Activated CD4-positive, alpha-beta T cell treated with anti-CD3 and anti-CD28 coated beads, Interleukin-2, amount 50 U/mL, for 24 hours (primary cell): ENCODE data around the gene RPS6KA5.
"Not testable (repeated sequence)": the region's sequence is repeated elsewhere in the genome, so short reads cannot be mapped to it uniquely, and the experiment has no call there.

Experiments used
- DNase-seq, 2 donors: peaks; one replicate each; pipeline ENCODE4 v3.0.0-alpha.2; 2020; ENCODE audit warnings: low read depth in 1 of 2, low spot score in 1 of 2

RPS6KA5 gene

DNA sequence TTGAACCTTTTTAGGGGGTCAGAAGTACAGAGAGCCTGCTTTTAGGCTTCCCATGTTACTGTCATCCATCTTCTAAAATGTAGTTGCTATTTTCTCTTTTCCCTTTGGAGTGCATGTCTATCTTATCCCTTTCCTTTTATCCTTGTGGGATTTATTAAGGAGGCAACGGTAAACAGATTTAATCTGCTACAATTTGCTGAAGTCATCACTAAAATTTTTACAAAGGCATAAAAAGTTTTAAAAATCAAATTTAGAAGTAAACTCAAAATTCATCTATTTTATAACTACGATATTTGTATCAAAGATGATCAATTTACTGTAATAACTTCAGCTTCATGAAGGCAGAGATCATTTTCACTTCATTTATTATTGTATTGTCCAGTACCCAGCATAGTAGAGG lies 118.7 kb downstream of the RPS6KA5 start:
- DNase-seq = no peak

GRCh38 chr14:90940318-90940962 lies 120.0 kb downstream of the RPS6KA5 start:
- DNase-seq = no peak

- DNase-seq = not testable (repeated sequence)
Measured at GRCh38 chr14:90939252-90939795, 121.1 kb downstream of the RPS6KA5 start.

DNA sequence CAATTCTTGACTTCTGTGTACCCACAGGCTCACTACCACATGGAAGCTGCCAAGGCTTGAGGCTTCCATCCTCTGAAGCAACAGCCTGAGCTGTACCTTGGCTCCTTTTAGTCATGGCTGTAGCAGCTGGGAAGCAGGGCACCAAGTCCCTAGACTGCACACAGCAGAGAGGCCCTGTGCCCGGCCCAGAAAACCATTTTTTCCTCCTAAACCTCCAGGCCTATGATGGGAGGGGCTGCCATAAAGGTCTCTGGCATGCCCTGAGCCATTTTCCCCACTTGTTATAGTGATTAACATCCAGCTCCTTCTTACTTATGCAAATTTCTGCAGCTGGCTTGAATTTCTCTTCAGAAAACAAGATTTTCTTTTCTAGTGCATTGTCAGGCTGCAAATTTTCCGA lies 121.8 kb downstream of the RPS6KA5 start:
- DNase-seq = no peak

GRCh38 chr14:90936757-90937440 lies 123.5 kb downstream of the RPS6KA5 start:
- no peak for DNase-seq

GRCh38 chr14:90924621-90925340 lies 135.7 kb downstream of the RPS6KA5 start:
- DNase-seq = no peak

- DNase-seq = no peak
Measured at GRCh38 chr14:90922141-90922540, 138.3 kb downstream of the RPS6KA5 start.

DNA sequence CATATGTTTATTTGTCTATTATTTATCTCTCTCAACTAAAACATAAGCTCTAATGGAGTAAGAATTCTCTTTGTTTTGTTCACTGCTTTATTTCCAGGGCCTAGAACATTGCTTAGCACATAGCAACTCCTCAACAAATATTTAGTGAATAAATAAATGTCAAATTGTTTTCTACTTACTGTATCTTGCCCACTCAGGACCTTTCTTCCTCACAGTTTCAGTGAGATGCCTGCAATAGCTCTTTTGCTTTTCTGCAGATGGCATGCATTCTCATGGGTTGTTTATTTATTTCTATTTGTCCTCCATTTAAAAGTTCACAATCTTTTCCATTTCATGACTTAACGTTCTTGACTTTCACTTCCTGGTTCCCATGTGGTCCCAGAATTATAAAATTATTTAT lies 149.3 kb downstream of the RPS6KA5 start:
- no peak for DNase-seq

DNA sequence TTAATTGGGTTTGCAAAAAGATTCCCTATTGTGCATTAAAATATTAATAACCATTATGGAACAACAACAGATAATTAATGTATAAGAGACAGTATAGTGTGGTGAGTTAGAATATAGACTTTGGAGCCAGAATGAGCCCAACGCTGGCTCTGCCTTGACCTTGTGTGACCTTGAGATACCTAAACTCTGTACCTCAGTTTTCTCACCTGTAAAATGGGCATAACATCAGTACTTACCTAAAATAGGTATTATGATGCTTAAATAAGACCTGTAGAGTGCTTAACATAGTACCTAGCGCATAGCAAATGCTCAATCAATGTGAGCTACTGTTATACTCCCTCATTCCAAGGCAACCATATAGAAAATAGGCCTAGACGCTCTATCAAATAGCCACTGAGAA lies 153.3 kb downstream of the RPS6KA5 start:
- no peak for DNase-seq

GRCh38 chr14:90905531-90905930 lies 154.9 kb downstream of the RPS6KA5 start:
- DNase-seq = no peak

- peak in 1 of 2 donors; percentile 55 for DNase-seq
Measured at GRCh38 chr14:90903101-90903500, 157.3 kb downstream of the RPS6KA5 start.

DNA sequence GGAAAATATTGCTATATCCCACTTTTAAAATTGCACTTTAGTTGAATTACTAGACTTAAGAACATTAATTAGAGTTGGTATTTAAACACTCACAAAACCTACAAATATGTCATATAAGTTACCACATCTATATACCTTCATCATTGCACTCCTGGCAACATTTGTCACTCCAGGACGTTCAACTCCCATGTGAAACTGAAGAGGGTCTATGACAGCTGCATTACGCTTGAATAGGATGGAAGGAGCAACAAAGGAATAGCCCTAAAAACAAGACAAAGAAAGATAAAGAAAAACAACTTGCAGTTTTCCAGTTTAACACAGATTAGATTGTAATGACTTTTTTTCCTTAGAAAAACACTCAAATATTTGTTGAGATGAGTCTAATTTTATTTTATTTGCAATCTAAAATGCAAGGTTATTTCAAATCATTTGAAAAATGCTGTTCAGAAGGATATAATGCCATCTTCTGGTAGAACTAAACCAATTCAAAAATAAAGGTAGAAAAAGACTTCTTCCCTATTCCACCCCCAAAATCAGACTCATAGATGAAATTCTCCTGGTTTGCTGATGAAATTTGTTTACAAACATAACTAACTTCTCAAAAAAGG lies 159.9 kb downstream of the RPS6KA5 start:
- DNase-seq = no peak

DNA sequence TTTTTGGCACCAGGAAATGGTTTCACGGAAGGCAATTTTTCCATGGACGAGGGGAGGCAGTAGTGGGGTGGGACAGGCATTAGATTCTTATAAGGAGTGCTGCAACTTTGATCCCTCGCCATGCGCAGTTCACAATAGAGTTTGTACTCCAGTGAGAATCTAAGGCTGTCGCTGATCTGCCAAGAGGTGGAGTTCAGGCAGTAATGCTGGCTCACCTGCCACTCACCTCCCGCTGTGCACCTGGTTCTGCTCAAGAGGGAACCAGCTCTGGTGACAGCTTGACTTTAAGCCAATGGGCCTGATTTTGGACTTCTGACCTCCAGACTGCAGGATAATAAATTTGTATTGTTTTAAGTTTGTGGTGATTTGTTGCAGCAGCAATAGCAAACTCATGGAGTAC lies 163.4 kb downstream of the RPS6KA5 start:
- no peak for DNase-seq

GRCh38 chr14:90894241-90894640 lies 166.2 kb downstream of the RPS6KA5 start:
- DNase-seq = no peak

DNA sequence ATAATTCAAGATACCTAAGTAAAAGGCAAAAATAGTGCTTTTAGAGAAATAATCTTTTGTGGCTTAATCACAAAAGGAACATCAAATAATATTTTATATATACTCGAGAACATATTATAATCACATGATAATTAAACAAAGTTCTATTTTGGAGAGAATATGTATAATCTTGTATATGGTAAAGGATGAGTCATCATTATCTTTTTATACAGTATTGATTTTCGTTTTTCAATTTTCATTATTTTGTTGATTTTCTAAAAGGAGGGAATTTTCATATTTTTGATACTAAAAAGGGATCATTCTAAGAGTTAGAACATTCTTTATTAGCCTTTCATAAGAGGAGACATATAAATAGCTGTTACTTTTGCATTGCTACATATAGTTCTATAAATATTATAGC lies 166.9 kb downstream of the RPS6KA5 start:
- DNase-seq = no peak

DNA sequence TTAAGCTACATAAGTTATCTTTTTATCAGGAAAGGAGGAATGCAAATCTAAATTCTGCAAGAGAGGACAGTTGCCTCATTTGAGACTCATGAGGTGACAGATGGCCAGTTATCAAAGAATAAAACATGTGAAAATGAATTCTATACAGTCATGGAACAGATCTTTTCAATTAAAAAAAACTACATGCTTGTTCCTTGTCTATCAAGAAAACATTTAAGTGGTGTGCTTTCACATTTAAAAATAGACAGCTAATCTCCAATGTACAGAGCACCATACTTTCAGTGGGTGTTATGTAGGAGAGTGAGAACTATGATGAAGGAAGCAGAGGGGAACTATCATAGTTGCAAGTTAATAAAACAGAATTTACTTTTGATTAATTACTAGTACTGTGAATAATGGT lies 167.5 kb downstream of the RPS6KA5 start:
- no peak for DNase-seq

GRCh38 chr14:90891326-90891725 lies 169.1 kb downstream of the RPS6KA5 start:
- no peak for DNase-seq

GRCh38 chr14:90890322-90891020 lies 170.0 kb downstream of the RPS6KA5 start:
- no peak for DNase-seq

- DNase-seq = no peak
Measured at GRCh38 chr14:90886297-90886815, 174.1 kb downstream of the RPS6KA5 start.

DNA sequence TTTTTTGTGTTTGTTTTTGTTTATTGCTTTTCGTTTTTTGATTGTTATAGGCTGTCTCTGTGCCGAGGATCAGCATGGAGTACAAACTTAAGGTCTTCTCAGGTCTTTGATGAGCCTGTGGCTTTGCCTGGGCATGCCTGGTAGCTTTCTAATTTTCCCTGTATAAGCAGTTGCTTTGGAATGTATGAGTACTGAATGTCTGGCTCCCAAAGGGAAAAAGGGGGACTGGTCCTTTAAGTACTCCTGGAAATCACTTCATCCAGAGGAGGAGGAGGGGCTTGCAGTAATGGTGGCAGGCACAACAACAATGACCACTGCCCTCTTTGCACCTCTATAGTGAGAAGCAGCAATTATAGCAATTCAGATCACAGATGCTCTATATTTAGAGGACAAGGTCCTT lies 176.7 kb downstream of the RPS6KA5 start:
- no peak for DNase-seq

DNA sequence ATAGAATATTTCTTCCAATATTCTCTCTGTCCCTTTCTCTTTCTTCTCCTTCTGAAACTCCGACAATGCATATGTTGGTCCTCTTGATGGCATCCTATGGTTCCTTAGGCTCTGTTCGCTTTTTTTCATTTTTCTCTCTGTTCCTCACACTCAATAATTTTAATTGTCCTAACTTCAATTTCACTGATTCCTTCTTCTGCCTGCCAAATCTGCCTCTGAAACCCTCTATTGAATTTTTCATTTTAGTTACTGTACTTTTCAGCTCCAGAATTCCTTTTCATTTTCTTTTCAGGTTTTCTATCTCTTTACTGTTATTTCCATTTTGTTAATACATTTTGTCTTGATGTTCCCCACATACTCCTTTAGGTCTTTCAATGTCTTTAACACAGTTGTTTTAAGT lies 177.2 kb downstream of the RPS6KA5 start:
- DNase-seq = no peak
